GM12878 (cell line): Measurements from ENCODE around the gene CREB5.

Experiments
- ATF7 ChIP-seq: fragments of 450-650 bp; IDR thresholded peaks from 2 replicates; pipeline ENCODE4 v1.6.1; 2016; ENCODE audit warnings: low read depth, mild to moderate bottlenecking
- BRCA1 ChIP-seq: IDR thresholded peaks from 2 replicates; pipeline ENCODE4 v1.6.1; 2011; ENCODE audit warnings: low read depth, low read length, improper control_type of control experiment
- CEBPB ChIP-seq, 2 experiments: fragments of 150-350 bp in 1 of 2; IDR thresholded peaks; 2 replicates each; pipeline ENCODE4 v1.6.1; 2012 to 2014; ENCODE audit warnings: low read depth in 2 of 2, low read length in 2 of 2, borderline replicate concordance in 1 of 2, inconsistent platforms in 1 of 2
- CHD1 ChIP-seq: IDR thresholded peaks from 2 replicates; pipeline ENCODE4 v1.6.1; 2012; ENCODE audit warnings: low read depth, low read length, improper control_type of control experiment
- CHD2 ChIP-seq: IDR thresholded peaks from 2 replicates; pipeline ENCODE4 v1.6.1; 2011; ENCODE audit warnings: low read depth, low read length, improper control_type of control experiment, borderline replicate concordance
- CREB1 ChIP-seq: IDR thresholded peaks from 2 replicates; pipeline ENCODE4 v1.6.1; 2012; ENCODE audit warnings: low read depth, mild to moderate bottlenecking, inconsistent platforms
- CUX1 ChIP-seq: IDR thresholded peaks from 2 replicates; pipeline ENCODE4 v1.6.1; 2012; ENCODE audit warnings: improper control_type of control experiment, low read depth, low read length; ENCODE audit not compliant: insufficient replicate concordance
- NFXL1 ChIP-seq: fragments of 450-650 bp; IDR thresholded peaks from 2 replicates; pipeline ENCODE4 v1.6.1; 2017; ENCODE audit warnings: antibody characterized with exemption, mild to moderate bottlenecking, borderline replicate concordance
- POLR2A ChIP-seq: IDR thresholded peaks from 2 replicates; pipeline ENCODE4 v1.6.1; 2011; ENCODE audit warnings: low read depth, mild to moderate bottlenecking, low read length
- POU2F2 ChIP-seq: IDR thresholded peaks from 3 replicates; pipeline ENCODE4 v1.6.1; 2011; ENCODE audit warnings: low read depth, mild to moderate bottlenecking, low read length, borderline replicate concordance
- SIN3A ChIP-seq: IDR thresholded peaks from 2 replicates; pipeline ENCODE4 v1.6.1; 2012; ENCODE audit warnings: low read depth, low read length, improper control_type of control experiment
- ZBTB33 ChIP-seq: fragments of 450-650 bp; IDR thresholded peaks from 2 replicates; pipeline ENCODE4 v1.6.1; 2017; ENCODE audit warnings: mild to moderate bottlenecking

- TF ChIP-seq CEBPB (IDR thresholded peaks at IDR 0.05; ENCODE audit: borderline replicate concordance in 1 of 2, low read depth in 2 of 2, low read length in 2 of 2) (no peak), NFXL1 (no peak), POU2F2 (no peak), ZBTB33 (no peak), BRCA1 (no peak), ATF7 (no peak), CUX1 (no peak), CHD1 (no peak), CHD2 (no peak), POLR2A (no peak), CREB1 (no peak), SIN3A (no peak)
Measured at GRCh38 chr7:28517606-28518005, 105.3 kb downstream of the CREB5 start.
